Rectal smooth muscle tissue (tissue), 1 donor: ENCODE results near the gene ADGRA1.

Experiments used
- H3K27ac ChIP-seq: one replicate; pipeline ENCODE4 v1.7.0; 2013; ENCODE audit warnings: low read depth, low read length, inconsistent platforms
- H3K27me3 ChIP-seq: one replicate; pipeline ENCODE4 v1.7.0; 2013; ENCODE audit warnings: low read length; ENCODE audit not compliant: control insufficient read depth, insufficient read depth
- H3K36me3 ChIP-seq: one replicate; pipeline ENCODE4 v1.7.0; 2013; ENCODE audit warnings: low read length; ENCODE audit not compliant: control insufficient read depth, insufficient read depth
- H3K4me1 ChIP-seq: one replicate; pipeline ENCODE4 v1.7.0; 2013; ENCODE audit warnings: low read length; ENCODE audit not compliant: control insufficient read depth, insufficient read depth
- H3K4me3 ChIP-seq: one replicate; pipeline ENCODE4 v1.7.0; 2013; ENCODE audit warnings: low read length
- H3K9ac ChIP-seq: one replicate; pipeline ENCODE4 v1.7.0; 2013; ENCODE audit warnings: low read length

The ADGRA1 gene

GRCh38 chr10:133085251-133086125 is 2.2 kb upstream of the ADGRA1 start:
- Histone ChIP-seq H3K4me1 (no peaks in the 10 kb centered on the region), H3K9ac (no peak overlapping the region), H3K27me3 (peaks cover 8% of the 10 kb centered on the region), H3K27ac (no peak overlapping the region), H3K36me3 (no peaks in the 10 kb centered on the region), H3K4me3 (no peak overlapping the region)

GRCh38 chr10:133086247-133086646 is 1.5 kb upstream of the ADGRA1 start:
- Histone ChIP-seq H3K36me3 (no peaks in the 10 kb centered on the region), H3K9ac (no peak overlapping the region), H3K27me3 (peaks cover 8% of the 10 kb centered on the region), H3K27ac (no peak overlapping the region), H3K4me3 (no peak overlapping the region), H3K4me1 (no peaks in the 10 kb centered on the region)

- no peaks in the 10 kb centered on the region for H3K36me3 ChIP-seq
- H3K27ac ChIP-seq = no peak overlapping the region
- no peaks in the 10 kb centered on the region for H3K4me1 ChIP-seq
- peaks cover 8% of the 10 kb centered on the region for H3K27me3 ChIP-seq
- H3K4me3 ChIP-seq = no peak overlapping the region
- H3K9ac ChIP-seq = no peak overlapping the region
Measured at GRCh38 chr10:133087045-133087678, 562 bp upstream of the ADGRA1 start.

- no peaks in the 10 kb centered on the region for H3K36me3 ChIP-seq
- H3K27ac ChIP-seq = no peak overlapping the region
- no peak overlapping the region for H3K9ac ChIP-seq
- no peaks in the 10 kb centered on the region for H3K4me1 ChIP-seq
- peaks cover 8% of the 10 kb centered on the region for H3K27me3 ChIP-seq
- H3K4me3 ChIP-seq = no peak overlapping the region
Measured at GRCh38 chr10:133088179-133088955, 643 bp downstream of the ADGRA1 start.

DNA sequence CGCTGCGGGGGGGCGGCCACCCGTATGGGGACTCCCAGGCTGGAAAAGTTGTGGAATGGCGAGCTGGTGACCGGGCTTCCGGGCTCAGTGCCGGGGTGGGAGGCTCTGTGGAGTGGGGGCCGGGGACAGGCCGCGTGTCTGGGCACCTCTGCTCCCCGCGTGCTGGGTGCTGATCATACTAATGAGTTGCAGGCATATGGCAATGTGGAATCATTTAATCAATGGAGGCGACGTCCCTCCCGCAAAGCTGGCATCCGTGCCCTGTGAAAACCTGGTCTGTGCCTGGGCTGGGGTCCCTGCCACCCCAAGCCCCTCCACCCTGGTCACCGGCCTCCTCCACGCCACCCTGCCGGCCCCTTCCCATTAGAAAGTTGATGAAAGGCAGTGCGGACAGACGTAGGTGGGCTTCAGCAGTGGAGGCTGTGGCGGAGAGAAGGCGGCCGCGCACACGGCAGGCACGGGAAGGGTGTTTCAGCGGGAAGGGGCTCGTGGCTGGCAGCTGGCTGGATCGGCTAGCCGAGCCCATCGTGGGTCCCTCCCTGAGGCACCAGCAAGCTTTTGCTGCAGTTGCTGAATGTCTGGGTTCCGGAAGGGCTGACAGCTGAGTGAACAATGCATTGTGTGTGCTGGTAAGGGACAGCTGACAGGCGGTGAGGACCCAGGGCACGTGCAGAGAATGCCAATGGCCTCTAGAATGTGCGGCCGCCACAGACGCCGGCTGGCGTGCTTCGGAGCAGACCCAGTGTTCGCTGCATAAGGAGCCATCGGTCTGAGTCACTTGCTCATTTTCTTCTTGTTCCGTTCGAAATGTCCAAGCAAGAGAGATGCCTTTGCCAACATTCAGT is 1.5 kb downstream of the ADGRA1 start:
- no peak overlapping the region for H3K9ac ChIP-seq

GRCh38 chr10:133090101-133090500 is 2.4 kb downstream of the ADGRA1 start:
- Histone ChIP-seq H3K9ac (no peak overlapping the region), H3K4me3 (no peak overlapping the region), H3K4me1 (no peaks in the 10 kb centered on the region), H3K27me3 (peaks cover 8% of the 10 kb centered on the region), H3K27ac (no peak overlapping the region), H3K36me3 (no peaks in the 10 kb centered on the region)

More for the DNA sequence above, 1.5 kb downstream of the ADGRA1 start:
- H3K27ac ChIP-seq = no peak overlapping the region
- H3K36me3 ChIP-seq = no peaks in the 10 kb centered on the region
- H3K27me3 ChIP-seq = peaks cover 8% of the 10 kb centered on the region
- H3K4me1 ChIP-seq = no peaks in the 10 kb centered on the region
- no peak overlapping the region for H3K4me3 ChIP-seq

DNA sequence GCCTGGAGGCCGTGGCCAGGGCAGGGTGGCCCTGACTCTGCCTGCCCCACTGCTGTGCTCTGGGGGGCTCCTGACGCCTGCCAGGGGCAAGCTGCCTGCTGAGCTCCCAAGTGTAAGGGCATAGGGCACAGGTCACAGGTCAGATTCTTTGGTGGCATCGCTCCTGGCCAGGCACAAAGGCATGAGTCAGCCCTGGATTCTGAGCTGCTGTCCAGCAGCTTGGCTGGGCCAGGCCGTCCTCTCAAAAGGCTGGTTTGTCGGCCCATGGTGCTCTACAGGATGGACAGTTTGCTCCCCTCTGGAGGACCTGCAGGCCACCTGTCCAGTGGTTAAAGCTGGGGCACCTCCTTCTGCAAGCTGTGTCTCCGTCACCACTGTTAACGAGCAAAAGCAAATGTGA is 2.9 kb downstream of the ADGRA1 start:
- no peak overlapping the region for H3K27ac ChIP-seq
- no peaks in the 10 kb centered on the region for H3K36me3 ChIP-seq
- H3K9ac ChIP-seq = no peak overlapping the region
- no peaks in the 10 kb centered on the region for H3K4me1 ChIP-seq
- H3K4me3 ChIP-seq = no peak overlapping the region
- H3K27me3 ChIP-seq = peaks cover 8% of the 10 kb centered on the region

GRCh38 chr10:133091316-133091715 is 3.6 kb downstream of the ADGRA1 start:
- H3K27me3 ChIP-seq = peaks cover 8% of the 10 kb centered on the region
- H3K9ac ChIP-seq = no peak overlapping the region

DNA sequence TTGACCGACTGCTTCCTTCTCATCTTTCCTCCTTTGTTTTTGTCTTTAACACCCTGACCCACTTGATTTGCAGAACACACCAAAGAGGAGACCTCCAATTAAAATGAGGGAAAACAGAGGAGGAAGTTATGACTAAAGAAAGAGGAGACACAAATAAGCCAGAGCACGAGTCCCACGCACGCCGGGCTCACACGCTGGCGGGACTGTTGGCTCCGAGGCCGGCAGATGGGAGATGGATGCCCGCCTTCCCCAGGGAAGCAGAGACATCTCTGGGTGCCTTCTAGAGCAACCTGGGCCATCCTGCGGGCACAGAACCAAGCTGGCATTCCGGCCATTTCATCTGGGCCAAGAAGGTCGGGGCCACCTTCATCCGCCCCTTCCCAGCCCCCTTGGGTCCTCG is 5.6 kb downstream of the ADGRA1 start:
- peaks cover 8% of the 10 kb centered on the region for H3K27me3 ChIP-seq
- no peak overlapping the region for H3K9ac ChIP-seq
- H3K4me1 ChIP-seq = no peaks in the 10 kb centered on the region
- no peaks in the 10 kb centered on the region for H3K36me3 ChIP-seq
- no peak overlapping the region for H3K4me3 ChIP-seq
- no peak overlapping the region for H3K27ac ChIP-seq

More at GRCh38 chr10:133091316-133091715, 3.6 kb downstream of the ADGRA1 start:
- no peaks in the 10 kb centered on the region for H3K4me1 ChIP-seq
- no peak overlapping the region for H3K27ac ChIP-seq
- H3K36me3 ChIP-seq = no peaks in the 10 kb centered on the region
- no peak overlapping the region for H3K4me3 ChIP-seq

GRCh38 chr10:133094286-133094685 is 6.6 kb downstream of the ADGRA1 start:
- Histone ChIP-seq H3K4me3 (no peak overlapping the region), H3K4me1 (no peaks in the 10 kb centered on the region), H3K9ac (no peak overlapping the region), H3K27me3 (peaks cover 4% of the 10 kb centered on the region), H3K27ac (no peak overlapping the region), H3K36me3 (no peaks in the 10 kb centered on the region)

DNA sequence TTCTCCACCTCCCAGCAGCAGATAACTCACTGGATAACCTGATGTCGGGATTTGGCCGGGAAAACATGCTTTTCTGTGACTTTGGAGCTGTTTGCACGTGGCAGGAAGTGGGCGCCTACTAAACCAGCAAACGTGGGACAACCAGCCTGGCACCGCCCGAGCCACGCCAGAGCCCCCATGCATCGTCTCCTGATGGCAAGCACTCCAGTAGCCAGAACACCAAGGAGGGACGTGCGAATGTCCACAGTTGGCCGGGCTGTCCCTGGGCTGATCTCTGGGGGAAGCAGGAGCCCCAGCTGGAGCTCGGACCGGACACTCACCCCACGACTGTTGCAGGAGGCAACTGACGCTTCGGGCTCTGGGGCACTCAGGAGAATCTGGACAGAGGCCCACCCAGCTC is 7.1 kb downstream of the ADGRA1 start:
- Histone ChIP-seq H3K4me3 (no peak overlapping the region), H3K9ac (no peak overlapping the region), H3K27me3 (peaks cover 4% of the 10 kb centered on the region), H3K36me3 (no peaks in the 10 kb centered on the region), H3K27ac (no peak overlapping the region), H3K4me1 (no peaks in the 10 kb centered on the region)

DNA sequence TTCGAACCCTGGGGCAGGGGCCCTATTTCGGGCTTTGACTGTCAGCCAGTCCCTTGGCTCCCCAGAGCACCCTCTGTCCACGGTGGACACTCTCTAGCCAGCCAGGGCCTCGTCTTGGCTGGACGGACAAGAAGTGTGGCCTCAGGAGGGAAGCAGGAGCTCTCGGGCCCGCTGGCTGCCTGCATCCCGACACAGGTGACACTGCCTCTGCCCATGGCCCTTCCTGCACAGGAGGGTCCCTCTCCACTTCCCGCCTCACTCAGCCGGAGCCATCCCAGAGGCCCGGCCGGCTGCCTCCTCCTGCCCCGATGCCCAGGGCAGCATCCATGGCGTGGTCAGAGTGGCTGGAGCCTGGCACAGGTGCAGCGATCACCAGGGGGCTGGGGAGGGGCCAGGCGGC is 7.9 kb downstream of the ADGRA1 start:
- Histone ChIP-seq H3K36me3 (no peaks in the 10 kb centered on the region), H3K27ac (no peak overlapping the region), H3K9ac (no peak overlapping the region), H3K4me1 (no peaks in the 10 kb centered on the region), H3K4me3 (no peak overlapping the region), H3K27me3 (peaks cover 4% of the 10 kb centered on the region)
